OCI-M2 (cell line): ENCODE results near the gene HLTF.
"Not testable (repeated sequence)": the region's sequence is repeated elsewhere in the genome, so short reads cannot be mapped to it uniquely, and the experiment has no call there.

Source experiments
- DNase-seq: peaks from one replicate; lab custom pipeline; 2025; ENCODE audit not compliant: unreplicated experiment; lab: John Stamatoyannopoulos, UW

Gene HLTF

GRCh38 chr3:148992635-148993255 lies 93.6 kb downstream of the HLTF start:
- no peak for DNase-seq

DNA sequence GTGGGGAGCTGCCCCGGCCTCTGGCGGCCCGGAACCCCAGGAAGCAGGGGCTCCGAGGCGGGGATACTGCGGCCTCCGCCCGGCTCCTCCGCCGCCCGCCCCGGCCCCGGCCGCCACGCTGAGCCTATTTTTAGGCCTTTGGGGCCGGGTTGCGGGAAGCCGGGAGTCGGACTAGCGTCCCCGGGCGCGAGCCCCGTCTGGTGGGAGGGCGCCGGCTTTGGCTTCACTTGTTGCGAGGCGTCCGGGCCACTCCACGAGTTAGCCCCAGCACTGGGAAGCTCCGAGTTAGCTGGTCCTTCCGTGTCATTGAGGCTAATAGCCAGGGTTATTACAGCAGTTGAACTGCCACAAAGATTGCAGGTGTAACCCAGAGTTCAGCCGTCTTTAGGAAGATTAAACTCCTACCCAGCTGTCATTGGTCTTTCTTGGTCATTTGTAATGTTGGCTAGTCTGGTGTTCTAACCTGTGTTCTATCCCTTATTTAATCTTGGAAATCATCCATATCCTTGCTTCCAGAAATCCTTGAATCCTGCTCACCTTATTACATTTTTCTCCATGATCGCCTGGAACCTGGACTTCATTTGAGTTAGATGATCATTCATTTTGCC lies 94.2 kb downstream of the HLTF start:
- DNase-seq, result no peak

DNA sequence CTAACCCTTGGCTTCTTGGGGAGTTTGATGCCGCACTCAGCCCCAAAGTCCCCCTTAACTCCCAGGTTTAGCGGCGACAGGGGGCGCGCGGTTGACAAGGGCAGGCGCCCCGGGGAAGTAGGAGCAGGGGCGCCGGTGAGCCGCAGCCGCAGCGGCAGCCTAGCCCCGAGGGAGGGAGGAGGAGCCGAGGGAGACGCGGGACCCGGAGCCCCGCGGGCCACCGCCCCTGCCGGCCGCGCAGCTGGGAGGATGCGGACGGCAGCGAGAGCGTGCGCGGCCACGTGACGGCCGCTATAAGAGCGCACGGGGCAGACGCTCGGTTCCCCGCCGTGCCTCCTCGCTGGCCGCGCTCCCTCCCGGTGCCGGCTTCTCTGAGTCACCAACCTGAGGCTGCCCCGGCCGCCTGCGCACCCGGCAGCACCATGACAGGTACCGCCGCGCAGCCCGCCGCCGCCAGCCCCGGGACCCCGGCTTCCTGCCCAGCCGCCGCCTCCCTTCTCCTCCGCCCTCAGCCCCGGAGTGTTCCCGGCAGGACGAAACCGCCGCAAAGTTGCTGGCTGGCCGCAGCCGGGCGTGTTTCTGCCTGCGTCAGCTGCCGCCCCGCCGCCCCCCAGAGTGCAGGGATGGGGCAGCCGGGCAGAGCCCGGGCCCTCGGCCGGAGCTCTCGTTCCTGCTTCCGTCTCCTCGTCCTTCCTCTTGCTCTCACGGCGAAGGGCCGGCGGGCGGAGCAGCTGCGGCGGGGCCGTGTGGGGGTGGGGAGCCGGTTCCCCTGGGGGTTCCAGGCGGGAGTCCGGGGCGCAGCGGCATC lies 94.9 kb downstream of the HLTF start, which contains the start of gene GYG1:
GYG1 (plus strand) TSS at position 322 of the 808 bp plus-strand sequence; CDS start at position 423, 101 bp downstream.
- DNase-seq, result no peak

DNA sequence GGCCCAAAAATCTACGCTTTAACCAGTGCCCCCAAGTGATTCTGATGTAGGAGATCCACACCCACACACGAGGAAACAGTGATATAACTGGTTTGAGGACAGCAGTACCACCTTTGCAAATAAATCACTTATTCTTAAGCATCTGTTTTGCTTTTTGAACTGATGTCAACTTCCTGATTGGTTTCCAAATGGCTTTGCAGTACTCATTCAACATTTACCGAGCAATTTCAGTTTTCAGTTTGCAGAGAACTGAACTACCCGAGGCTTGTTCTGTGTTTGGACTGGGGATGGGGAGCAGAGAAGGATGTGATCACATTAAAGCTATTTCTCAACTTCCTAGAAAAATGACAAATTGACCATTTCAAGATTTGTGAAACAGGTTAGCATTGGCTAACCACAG lies 96.1 kb downstream of the HLTF start:
- no peak for DNase-seq

DNA sequence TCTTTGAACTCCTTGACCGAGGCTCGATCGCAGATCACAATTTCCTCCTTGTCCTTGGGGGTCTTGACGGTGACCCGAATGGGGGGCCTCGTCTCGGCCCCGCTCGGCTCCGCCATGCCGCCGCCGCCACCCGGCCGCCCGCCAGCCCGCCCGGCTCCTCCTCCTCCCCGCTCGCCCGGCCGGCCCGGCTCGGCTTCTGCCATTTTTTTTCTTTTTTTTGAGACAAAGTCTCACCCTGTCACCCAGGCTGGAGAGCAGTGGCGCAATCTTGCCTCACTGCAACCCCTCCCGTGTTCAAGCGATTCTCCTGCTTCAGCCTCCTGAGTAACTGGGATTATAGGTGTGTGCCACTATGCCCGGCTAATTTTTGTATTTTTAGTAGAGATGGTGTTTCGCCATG lies 98.8 kb downstream of the HLTF start:
- DNase-seq, result not testable (repeated sequence)

DNA sequence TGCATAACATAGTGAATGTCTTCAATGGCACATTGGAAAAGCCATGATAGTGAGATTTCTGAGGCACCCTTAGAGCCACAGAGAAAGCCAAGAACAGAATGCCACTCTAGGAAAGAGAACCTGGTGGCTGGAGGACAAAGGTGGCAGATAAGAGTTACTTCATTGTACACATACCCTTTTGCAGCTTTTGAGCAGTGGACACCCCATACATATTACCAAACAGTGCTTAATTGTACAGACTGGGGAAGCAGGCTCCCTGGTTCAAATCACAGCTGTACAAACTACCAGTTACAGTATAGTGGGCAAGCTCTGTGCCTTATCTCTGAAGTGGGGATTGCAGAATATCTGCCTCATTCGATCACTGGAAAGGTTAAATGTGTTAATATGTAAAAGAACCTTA lies 105.1 kb downstream of the HLTF start:
- no peak for DNase-seq
